K562 (cell line): Measurements from ENCODE around the gene ARL10. TPM values are rescaled to one million over a fixed set of nuclear protein-coding genes. Genes with fewer than 3 reads are reported as not detected.

Experiments used
- ATAC-seq: fragments of 200-7000 bp; cut with Tn5 transposase; 3 replicates; pipeline ENCODE4 v1.9.1; 2020; ENCODE audit warnings: moderate library complexity
- BruUV-seq: library from RNA; stranded (reverse); fragments of 400-500 nt; replicated peaks from 2 replicates; lab custom pipeline; 2021; lab: Mats Ljungman, UMichigan
- CTCF ChIA-PET: fragments of 300-600 bp; formaldehyde crosslinking; extraction: SDS; loops from one replicate; lab custom pipeline; 2021; ENCODE audit warnings: low intra/inter-chr PET ratio; lab: Yijun Ruan, JAX
- POLR2A ChIA-PET: fragments of 300-600, 350-650 bp; sonication (Branson Sonifier 250); formaldehyde crosslinking; extraction: SDS; loops from one replicate; lab custom pipeline; 2021; ENCODE audit warnings: antibody characterized with exemption, inconsistent platforms; lab: Yijun Ruan, JAX
- DNase-seq, 4 experiments: peaks; one replicate each; pipeline versions ENCODE4 v3.0.0 to v3.0.0-alpha.2; 2011 to 2018; ENCODE audit warnings: low spot score in 3 of 4, mixed read lengths in 3 of 4; ENCODE audit errors: extremely low read depth in 1 of 4
- FAIRE-seq: peaks from 2 replicates; lab custom pipeline; 2011; peaks lifted over from hg19 to GRCh38; lab: Jason Lieb, UNC
- H2AFZ ChIP-seq: 2 replicates; pipeline ENCODE4 v1.6.0; 2011; ENCODE audit warnings: low read depth, low read length, control low read depth, inconsistent platforms
- H3K27ac ChIP-seq: fragments of 200-600 bp; 3 replicates; pipeline ENCODE4 v1.8.0; 2011; ENCODE audit warnings: low read depth, mild to moderate bottlenecking, control low read depth, inconsistent platforms, low read length, moderate library complexity, mixed read lengths; ENCODE audit errors: extremely low read depth
- H3K27me3 ChIP-seq, 2 experiments: fragments of 300-600 bp in 1 of 2; 2 replicates in 1 of 2; 3 replicates in 1 of 2; pipeline versions ENCODE4 v1.6.0 to v1.8.0; 2011; ENCODE audit warnings: inconsistent platforms in 2 of 2, low read length in 2 of 2, mild to moderate bottlenecking in 1 of 2, mixed read lengths in 1 of 2, moderate library complexity in 1 of 2; ENCODE audit not compliant: control insufficient read depth in 2 of 2, insufficient read depth in 2 of 2
- H3K36me3 ChIP-seq: fragments of 300-600 bp; 3 replicates; pipeline ENCODE4 v1.8.0; 2011; ENCODE audit warnings: mild to moderate bottlenecking, low read length, inconsistent platforms; ENCODE audit not compliant: control insufficient read depth, insufficient read depth
- H3K4me1 ChIP-seq, 2 experiments: fragments of 200-600 bp in 1 of 2; replicated peaks in 1 of 2; 2 replicates in 1 of 2; 3 replicates in 1 of 2; pipeline versions ENCODE4 v1.5.1 to v1.8.0; 2011; ENCODE audit warnings: inconsistent platforms in 2 of 2, low read length in 2 of 2, mild to moderate bottlenecking in 1 of 2, mixed read lengths in 1 of 2, moderate library complexity in 1 of 2; ENCODE audit not compliant: control insufficient read depth in 2 of 2, insufficient read depth in 2 of 2
- H3K4me2 ChIP-seq: 2 replicates; pipeline ENCODE4 v1.6.1; 2011; ENCODE audit warnings: low read length, control low read depth, inconsistent platforms, mixed read lengths; ENCODE audit not compliant: insufficient read depth
- H3K4me3 ChIP-seq: fragments of 200-600 bp; sonication (generic), shearing (Covaris generic); 2 replicates; pipeline ENCODE4 v1.5.1; 2016; ENCODE audit warnings: control low read depth, inconsistent platforms
- H3K79me2 ChIP-seq: fragments of 200-600 bp; 3 replicates; pipeline ENCODE4 v1.8.0; 2011; ENCODE audit warnings: low read length, inconsistent platforms; ENCODE audit not compliant: control insufficient read depth, insufficient read depth
- H3K9ac ChIP-seq, 2 experiments: 2 replicates each; pipeline versions ENCODE4 v1.6.0 to v1.6.1; 2011; ENCODE audit warnings: low read depth in 2 of 2, low read length in 2 of 2, control low read depth in 1 of 2, inconsistent platforms in 1 of 2, mild to moderate bottlenecking in 1 of 2, mixed read lengths in 1 of 2; ENCODE audit not compliant: insufficient read depth in 1 of 2
- H3K9me1 ChIP-seq: one replicate; pipeline ENCODE4 v1.6.0; 2011; ENCODE audit warnings: inconsistent platforms, mild to moderate bottlenecking, low read length, moderate library complexity; ENCODE audit not compliant: control insufficient read depth, insufficient read depth
- H3K9me3 ChIP-seq: replicated peaks from 2 replicates; pipeline ENCODE4 v1.5.1; 2011; ENCODE audit warnings: low read depth, low read length, inconsistent platforms; ENCODE audit not compliant: control insufficient read depth, insufficient read depth
- H4K20me1 ChIP-seq: replicated peaks from 2 replicates; pipeline ENCODE4 v1.6.1; 2011; ENCODE audit warnings: low read length, inconsistent platforms, mixed read lengths; ENCODE audit not compliant: control insufficient read depth, insufficient read depth
- HMGXB4 ChIP-seq: sonication (generic); formaldehyde crosslinking; IDR thresholded peaks from 2 replicates; pipeline ENCODE4 v1.8.1; 2023; ENCODE audit warnings: mild to moderate bottlenecking, missing genetic modification reagents
- HNRNPL ChIP-seq: fragments of 200-400 bp; formaldehyde crosslinking; IDR thresholded peaks from 2 replicates; pipeline ENCODE4 v1.6.1; 2017; ENCODE audit warnings: low read depth, mild to moderate bottlenecking, low read length
- PKNOX1 ChIP-seq: fragments of 450-650 bp; IDR thresholded peaks from 2 replicates; pipeline ENCODE4 v1.6.1; 2016
- SPI1 ChIP-seq: IDR thresholded peaks from 2 replicates; pipeline ENCODE4 v1.6.1; 2011; ENCODE audit warnings: low read depth, low read length, control low read depth, borderline replicate concordance
- XRCC4 ChIP-seq: IDR thresholded peaks from one replicate; pipeline ENCODE4 v1.6.1; 2011; ENCODE audit not compliant: insufficient read depth, insufficient read length; ENCODE audit errors: extremely low read depth
- XRCC5 ChIP-seq: fragments of 200-400 bp; formaldehyde crosslinking; IDR thresholded peaks from 2 replicates; pipeline ENCODE4 v1.6.1; 2017; ENCODE audit warnings: low read depth, mild to moderate bottlenecking, low read length
- ZFP30 ChIP-seq: fragments of 250-450 bp; sonication (Bioruptor Pico); IDR thresholded peaks from 2 replicates; pipeline ENCODE4 v1.8.0; 2022; ENCODE audit warnings: moderate library complexity, mild to moderate bottlenecking, inconsistent platforms, borderline replicate concordance
- ZNF395 ChIP-seq: fragments of 200-800 bp; sonication (Bioruptor generic); IDR thresholded peaks from 2 replicates; pipeline ENCODE4 v1.6.1; 2017; ENCODE audit warnings: missing genetic modification characterization, missing compliant biosample characterization
- WGBS: fragments of 100-300 bp; shearing (Covaris generic); methylation state at CpG from one replicate; pipeline ENCODE4 v1.1.6; 2016; ENCODE audit warnings: low coverage, mixed read lengths; ENCODE audit not compliant: insufficient coverage; ENCODE audit errors: missing lambda C conversion rate; 5-methylcytosine and 5-hydroxymethylcytosine counted together
- in situ Hi-C: fragments of 300-500 bp; cut with MboI; formaldehyde crosslinking; loops from 4 replicates; pipeline ENCODE4 v1.15.0; 2018; ENCODE audit warnings: inconsistent platforms, mixed read lengths
- intact Hi-C: fragments of 100-400 bp; cut with micrococcal nuclease; formaldehyde crosslinking; loops from 2 replicates; pipeline ENCODE4 v1.14.2; 2022
- polyA plus RNA-seq, 8 experiments: library from polyadenylated mRNA; depleted of rRNA in 4 of 8; stranded (reverse) in 5 of 8; unstranded in 3 of 8; fragments of >200 nt; fragmentation: Nextera tagmentation in 2 of 8; fragmentation: Illumina TruSeq in 1 of 8; extraction: Ambion mirVana in 2 of 8; extraction: Trizol in 1 of 8; gene quantifications; 2 replicates each; pipeline versions ENCODE4 v1.2.1 to v1.2.3, GENCODE V29; 2011 to 2014; ENCODE audit warnings: inconsistent platforms in 1 of 8, missing spikeins in 1 of 8
- total RNA-seq, 7 experiments: library from RNA; depleted of rRNA in 6 of 7; stranded (reverse); fragments of >200 nt in 6 of 7; fragmentation: Illumina TruSeq in 2 of 7; extraction: Trizol in 2 of 7; gene quantifications; 2 replicates each; pipeline versions ENCODE4 v1.2.1 to v1.2.3, GENCODE V29; 2011 to 2021; ENCODE audit warnings: low replicate concordance in 1 of 7

ARL10 gene
- total and polyA plus RNA-seq, 9 of the 15 experiments (the other 6 are each of a cell fraction or from before 2014, with no cell fraction given) = under 0.01 to 0.40 (median 0.34) TPM; not detected in 3

GRCh38 chr5:176361437-176362232 is 3.7 kb upstream of the ARL10 start, which contains the start of gene KIAA1191 (continued):
- no peak for TF ChIP-seq ZFP30 (CRISPR knock-in tag)
- TF ChIP-seq HMGXB4 (CRISPR knock-in tag) = no peak
- TF ChIP-seq XRCC4 = no peak

GRCh38 chr5:176362233-176362490 is 3.1 kb upstream of the ARL10 start:
- H3K4me3 ChIP-seq = peak overlapping the region; percentile 96
- H3K9ac ChIP-seq = peak overlapping the region; percentile 81 to 99
- TF ChIP-seq XRCC5 (0 out of 2 replicates have a peak, but pooled peaks have one; percentile 4), SPI1 (0 out of 2 replicates have a peak, but pooled peaks have one; percentile 23), PKNOX1 (peak; percentile 65), ZNF395 (CRISPR knock-in tag) (no peak), HNRNPL (no peak)
- peak overlapping the region; percentile 98 for H3K4me2 ChIP-seq
- ATAC-seq (peak; percentile 20), DNase-seq (no peak), FAIRE-seq (peak; percentile 15)
- H3K9me3 ChIP-seq = no peaks in the 10 kb centered on the region
- no peaks in the 10 kb centered on the region for H3K9me1 ChIP-seq
- in situ Hi-C loops (no loop called here), intact Hi-C loops (no loop called here)
- 15% methylated on average over 8 of the region's 8 CpGs for WGBS
- H4K20me1 ChIP-seq = no peaks in the 10 kb centered on the region
- peaks cover 9 to 18% of the 10 kb centered on the region in 2 experiments; a peak in 4 of 5 replicates for H3K4me1 ChIP-seq
- ChIA-PET CTCF (no interaction called here), POLR2A (interaction anchor here (0.7 to 3.7 kb wide), 7 partner anchors 10 to 801 kb away, joined by 3 to 23 read pairs (median 5); partner anchors contain the start of genes CLTB, HIGD2A and NOP16)
- H3K27ac ChIP-seq = peak overlapping the region; percentile 25; the same call in 2 of the 3 replicates
- BruUV-seq = no TSS peak
- peaks cover 36% of the 10 kb centered on the region for H3K79me2 ChIP-seq
- peak overlapping the region; percentile 99 for H2AFZ ChIP-seq
- peaks cover 22% of the 10 kb centered on the region; the same call in 2 of the 3 replicates for H3K36me3 ChIP-seq
- H3K27me3 ChIP-seq = no peaks in the 10 kb centered on the region
